Keratinocyte (primary cell): ENCODE data around the gene APOBEC3F.

Experiments
- CTCF ChIP-seq, 3 experiments: IDR thresholded peaks in 1 of 3; conservative IDR thresholded peaks in 1 of 3; optimal IDR thresholded peaks in 1 of 3; 2 replicates in 2 of 3; 3 replicates in 1 of 3; pipeline versions ENCODE3 to v1.5.1; 2011; ENCODE audit warnings: low read length in 3 of 3, mild to moderate bottlenecking in 3 of 3, moderate library complexity in 2 of 3, control low read depth in 1 of 3, inconsistent platforms in 1 of 3; ENCODE audit not compliant: insufficient read depth in 2 of 3; ENCODE audit errors: extremely low read depth in 1 of 3
- EZH2 ChIP-seq: IDR thresholded peaks from one replicate; pipeline ENCODE4 v1.6.1; 2012; ENCODE audit warnings: inconsistent platforms, mild to moderate bottlenecking, low read length, moderate library complexity

DNA sequence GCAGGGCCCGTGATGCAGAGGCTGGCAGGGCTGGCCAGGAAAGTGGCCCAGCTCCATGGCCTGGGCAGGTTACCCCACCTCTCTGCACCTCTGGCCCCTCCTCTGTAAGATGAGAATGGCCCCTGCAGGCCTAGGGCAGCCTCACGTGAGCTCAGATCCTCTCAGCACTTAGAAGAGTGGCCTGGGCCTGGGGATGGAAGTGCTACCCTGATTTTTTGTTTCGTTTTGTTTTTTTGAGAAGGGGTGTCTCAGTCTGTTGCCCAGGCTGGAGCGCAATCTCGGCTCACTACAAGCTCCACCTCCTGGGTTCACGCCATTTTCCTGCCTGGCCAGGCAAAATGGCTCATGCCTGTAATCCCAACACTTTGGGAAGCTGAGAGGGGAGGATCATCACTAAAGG, 57.4 kb downstream of the APOBEC3F start:
- TF ChIP-seq CTCF (optimal IDR thresholded peaks at IDR 0.05 in 1 of 3, IDR thresholded peaks at IDR 0.05 in 1 of 3, conservative IDR thresholded peaks at IDR 0.05 in 1 of 3; ENCODE audit: extremely low read depth in 1 of 3, insufficient read depth in 2 of 3, low read length in 3 of 3) (no peak), EZH2 (no peak)
